Measurements from ENCODE around the gene ZFYVE28. TPM values are rescaled to one million over a fixed set of nuclear protein-coding genes. Genes with fewer than 3 reads are reported as not detected.

ZFYVE28 gene
- total RNA-seq, 1 donor, result 8.9 TPM

DNA sequence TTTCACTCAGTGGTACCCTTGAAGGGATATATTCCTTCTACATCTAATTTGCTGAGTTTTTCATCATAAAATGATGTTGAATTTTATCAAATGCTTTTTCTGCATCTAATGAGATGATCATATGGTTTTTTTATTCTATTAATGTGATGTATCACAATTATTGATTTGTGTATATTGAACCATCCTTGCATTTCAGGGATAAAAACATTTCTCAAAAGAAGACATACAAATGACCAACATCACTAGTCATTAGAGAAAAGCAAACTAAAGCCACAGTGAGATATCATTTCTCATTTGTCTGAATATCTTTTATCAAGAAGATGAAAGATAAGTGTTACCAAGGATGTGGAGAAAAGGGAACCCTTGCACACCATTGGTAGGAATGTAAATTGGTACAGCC lies 90.9 kb downstream of the ZFYVE28 start:
- H3K4me1 ChIP-seq (ENCODE audit: insufficient read depth, low read length), result no peaks in the 10 kb centered on the region
- H3K9me3 ChIP-seq (ENCODE audit: low read depth, low read length), result peaks cover 13% of the 10 kb centered on the region
- no peaks in the 10 kb centered on the region for H3K27me3 ChIP-seq (ENCODE audit: insufficient read depth, low read length)
- H3K4me3 ChIP-seq (ENCODE audit: low read length), result no peak overlapping the region

DNA sequence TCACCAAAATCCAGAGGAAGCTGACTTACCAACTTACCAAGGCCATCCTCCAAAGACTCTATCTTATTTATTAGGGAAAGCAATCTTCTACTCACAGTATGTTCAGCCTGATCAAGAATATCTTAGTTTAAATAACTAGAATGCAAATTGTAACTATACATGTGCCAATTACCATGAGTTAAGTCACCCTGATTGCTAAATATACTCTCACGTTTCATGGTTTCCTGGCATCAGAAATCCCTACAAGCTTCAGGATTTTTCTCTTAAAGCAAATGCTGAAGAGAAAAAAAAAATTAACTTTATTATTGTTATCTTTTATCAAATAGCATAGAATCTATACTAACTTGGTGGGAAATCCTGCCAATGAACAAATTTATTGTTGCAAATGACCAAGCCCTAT lies 93.6 kb downstream of the ZFYVE28 start:
- Histone ChIP-seq H3K4me3 (ENCODE audit: low read length) (no peak overlapping the region), H3K9me3 (ENCODE audit: low read depth, low read length) (peaks cover 13% of the 10 kb centered on the region), H3K4me1 (ENCODE audit: insufficient read depth, low read length) (no peaks in the 10 kb centered on the region), H3K27me3 (ENCODE audit: insufficient read depth, low read length) (no peaks in the 10 kb centered on the region)

DNA sequence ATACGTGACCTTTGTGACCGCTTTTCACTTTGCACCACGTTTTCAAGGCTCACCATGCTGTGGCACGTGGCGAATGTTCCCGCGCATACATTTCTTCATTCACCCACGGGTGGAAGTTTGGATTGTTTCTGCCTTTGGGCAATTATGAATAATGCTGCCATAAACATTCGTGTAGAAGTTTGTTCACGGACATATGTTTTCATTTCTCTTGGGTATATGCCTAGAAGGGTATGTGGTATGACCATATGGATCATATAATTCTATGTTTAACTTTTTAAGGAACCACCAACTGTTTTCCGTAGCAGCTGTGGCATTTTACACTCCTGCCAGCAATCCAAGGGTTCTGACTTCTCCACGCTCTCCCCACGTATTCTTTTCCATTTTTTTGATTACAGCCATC lies 95.6 kb downstream of the ZFYVE28 start:
- Histone ChIP-seq H3K9me3 (ENCODE audit: low read depth, low read length) (peaks cover 5% of the 10 kb centered on the region), H3K4me3 (ENCODE audit: low read length) (no peak overlapping the region), H3K27me3 (ENCODE audit: insufficient read depth, low read length) (no peaks in the 10 kb centered on the region), H3K4me1 (ENCODE audit: insufficient read depth, low read length) (no peaks in the 10 kb centered on the region)

DNA sequence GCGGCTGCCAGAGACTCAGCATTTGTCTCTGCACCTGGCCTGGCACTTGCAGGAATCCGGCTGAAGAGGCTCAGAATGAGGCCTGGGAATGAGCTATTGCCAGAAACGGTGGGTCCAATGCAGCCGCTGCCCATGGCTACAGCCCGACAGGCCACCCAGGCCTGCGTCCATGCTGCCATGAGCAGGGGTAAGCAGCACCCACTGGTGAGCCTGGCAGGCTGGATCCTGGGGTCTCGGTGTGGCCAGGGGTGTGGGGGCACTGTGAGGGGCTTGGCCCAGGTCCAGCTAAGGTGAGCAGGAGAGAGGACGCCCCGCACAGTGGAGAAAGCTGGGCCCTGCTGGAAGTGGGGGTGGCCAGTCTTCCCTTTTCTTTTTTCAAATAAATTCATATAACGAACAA lies 96.2 kb downstream of the ZFYVE28 start:
- no peak overlapping the region for H3K4me3 ChIP-seq (ENCODE audit: low read length)
- H3K9me3 ChIP-seq (ENCODE audit: low read depth, low read length), result no peaks in the 10 kb centered on the region
- no peaks in the 10 kb centered on the region for H3K4me1 ChIP-seq (ENCODE audit: insufficient read depth, low read length)

DNA sequence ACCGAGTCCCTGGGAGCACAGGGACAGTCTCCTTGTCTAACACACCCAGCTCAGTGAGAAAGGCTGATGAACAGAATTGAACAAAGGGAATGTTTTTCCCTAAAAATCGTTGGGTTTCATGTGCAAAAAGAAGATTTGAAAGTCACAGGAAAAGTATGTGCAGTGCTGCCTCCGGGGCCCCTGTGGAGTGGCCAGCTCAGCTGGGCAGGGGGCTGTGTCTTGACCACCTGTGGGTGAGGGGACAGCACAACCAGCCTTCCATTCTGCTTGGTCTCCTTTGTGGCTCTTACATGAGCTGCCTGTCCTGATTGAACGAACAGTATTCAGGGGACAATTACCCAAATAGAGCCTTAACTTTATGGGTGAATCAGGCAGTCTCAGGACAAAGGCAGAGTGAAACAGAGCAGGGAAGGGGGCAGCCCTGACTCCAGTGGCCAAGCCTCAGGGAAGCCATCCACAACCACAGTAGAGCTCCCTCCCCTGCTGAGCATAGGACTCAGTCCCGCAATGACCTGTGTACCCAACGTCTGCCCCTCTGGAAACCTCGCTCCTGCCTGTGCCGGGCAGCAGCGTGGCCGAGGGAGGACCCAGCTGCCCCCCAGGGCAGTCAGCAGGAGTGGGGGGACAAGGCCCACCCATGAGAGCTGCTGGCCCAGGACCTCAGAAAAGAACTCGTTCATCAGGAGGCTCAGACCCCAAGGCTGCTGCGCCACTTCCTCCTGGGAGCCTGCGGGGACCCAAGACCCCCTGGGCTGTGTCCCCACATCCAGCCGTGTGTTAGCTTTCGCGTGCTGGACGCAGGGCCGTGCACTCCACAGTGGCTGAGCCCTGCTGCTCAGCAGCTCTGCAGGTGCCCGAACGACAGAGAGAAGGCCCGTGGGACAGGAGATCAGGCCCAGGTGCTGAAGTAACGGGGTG lies 96.9 kb downstream of the ZFYVE28 start:
- Histone ChIP-seq H3K27me3 (ENCODE audit: insufficient read depth, low read length) (no peaks in the 10 kb centered on the region), H3K4me3 (ENCODE audit: low read length) (no peak overlapping the region), H3K9me3 (ENCODE audit: low read depth, low read length) (no peaks in the 10 kb centered on the region), H3K4me1 (ENCODE audit: insufficient read depth, low read length) (no peaks in the 10 kb centered on the region)

More for the DNA sequence above, 96.2 kb downstream of the ZFYVE28 start:
- H3K27me3 ChIP-seq (ENCODE audit: insufficient read depth, low read length), result no peaks in the 10 kb centered on the region

DNA sequence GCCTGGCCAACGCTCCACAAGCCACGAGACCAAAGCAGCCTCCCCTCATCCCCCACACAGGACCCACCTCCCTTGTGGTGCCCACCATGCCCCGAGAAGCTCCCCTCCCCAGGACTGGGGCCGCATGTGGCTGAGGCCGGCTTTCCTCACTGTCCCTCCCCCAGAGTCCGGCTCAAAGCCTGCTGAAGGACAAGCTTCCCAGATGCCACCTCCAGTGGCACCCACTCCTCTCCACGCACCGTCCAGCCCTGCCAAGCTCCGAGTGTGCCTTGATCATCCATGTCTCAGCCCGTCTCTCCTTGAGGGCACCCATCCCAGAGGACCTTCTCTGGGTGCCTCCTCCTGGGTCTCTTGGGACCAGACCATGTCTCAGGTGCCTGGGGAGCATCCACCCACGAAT lies 97.7 kb downstream of the ZFYVE28 start:
- Histone ChIP-seq H3K4me3 (ENCODE audit: low read length) (no peak overlapping the region), H3K4me1 (ENCODE audit: insufficient read depth, low read length) (no peaks in the 10 kb centered on the region), H3K9me3 (ENCODE audit: low read depth, low read length) (no peaks in the 10 kb centered on the region), H3K27me3 (ENCODE audit: insufficient read depth, low read length) (no peaks in the 10 kb centered on the region)

DNA sequence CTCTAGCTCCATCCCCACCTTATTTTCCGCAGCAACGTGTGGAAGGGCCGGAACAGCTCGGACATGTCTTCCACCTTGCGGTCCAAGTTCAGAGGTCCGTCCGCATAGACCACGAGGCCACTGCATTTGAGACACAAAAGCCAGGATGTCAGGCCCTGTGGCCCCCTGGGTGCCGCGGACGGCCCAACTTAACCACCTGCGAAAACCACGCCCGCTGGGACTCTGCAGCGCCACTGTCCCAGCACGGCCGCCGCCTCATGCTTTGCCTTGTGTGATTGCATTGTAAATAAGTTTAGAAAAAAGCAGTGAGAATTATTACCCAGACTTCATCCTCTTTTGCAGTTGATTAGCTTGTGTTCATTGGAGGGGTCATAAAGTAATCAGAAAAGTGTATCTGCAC lies 98.3 kb downstream of the ZFYVE28 start:
- no peaks in the 10 kb centered on the region for H3K9me3 ChIP-seq (ENCODE audit: low read depth, low read length)
- H3K4me3 ChIP-seq (ENCODE audit: low read length), result no peak overlapping the region
- no peaks in the 10 kb centered on the region for H3K27me3 ChIP-seq (ENCODE audit: insufficient read depth, low read length)
- H3K4me1 ChIP-seq (ENCODE audit: insufficient read depth, low read length), result no peaks in the 10 kb centered on the region

DNA sequence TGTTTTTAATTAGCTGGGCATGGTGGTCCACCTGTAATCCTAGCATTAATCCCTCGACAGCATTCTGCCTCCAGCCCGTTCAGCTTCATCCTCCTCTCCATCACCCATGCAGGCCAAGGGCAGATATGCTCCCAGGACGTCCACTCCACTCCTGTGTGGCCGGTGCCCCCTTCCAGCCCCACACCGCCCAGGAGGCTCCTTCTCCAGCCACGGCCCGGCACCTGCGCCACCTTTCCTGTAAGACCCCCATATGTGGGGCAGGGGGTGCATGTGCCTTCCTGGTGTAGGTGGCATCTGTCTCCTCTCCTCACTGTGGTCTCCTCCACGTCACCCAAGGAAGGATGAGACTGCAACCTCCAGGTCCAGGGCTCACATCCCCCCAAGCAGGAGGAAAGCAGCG lies 99.6 kb downstream of the ZFYVE28 start:
- Histone ChIP-seq H3K4me3 (ENCODE audit: low read length) (no peak overlapping the region), H3K9me3 (ENCODE audit: low read depth, low read length) (no peaks in the 10 kb centered on the region), H3K27me3 (ENCODE audit: insufficient read depth, low read length) (no peaks in the 10 kb centered on the region), H3K4me1 (ENCODE audit: insufficient read depth, low read length) (no peaks in the 10 kb centered on the region)

DNA sequence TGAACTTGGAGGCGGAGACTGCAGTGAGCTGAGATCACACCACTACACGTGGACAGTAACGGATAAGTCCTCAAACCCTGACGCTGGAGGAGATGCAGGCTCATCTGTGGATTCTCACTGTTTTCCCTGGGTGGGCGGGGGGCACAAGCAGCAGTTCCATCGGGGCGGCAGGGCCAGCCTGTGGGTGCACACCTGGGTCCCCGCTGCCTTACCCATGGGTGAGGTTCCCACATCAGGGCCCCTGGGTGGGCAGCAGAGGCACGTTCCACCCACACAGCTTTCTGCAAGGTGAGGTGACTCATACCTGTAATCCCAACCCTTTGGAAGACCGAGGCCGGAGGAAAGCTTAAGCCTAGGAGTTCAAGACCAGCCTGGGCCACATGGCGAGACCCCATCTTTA lies 100.0 kb downstream of the ZFYVE28 start:
- no peaks in the 10 kb centered on the region for H3K4me1 ChIP-seq (ENCODE audit: insufficient read depth, low read length)
- no peaks in the 10 kb centered on the region for H3K27me3 ChIP-seq (ENCODE audit: insufficient read depth, low read length)
- H3K9me3 ChIP-seq (ENCODE audit: low read depth, low read length), result no peaks in the 10 kb centered on the region
- no peak overlapping the region for H3K4me3 ChIP-seq (ENCODE audit: low read length)

DNA sequence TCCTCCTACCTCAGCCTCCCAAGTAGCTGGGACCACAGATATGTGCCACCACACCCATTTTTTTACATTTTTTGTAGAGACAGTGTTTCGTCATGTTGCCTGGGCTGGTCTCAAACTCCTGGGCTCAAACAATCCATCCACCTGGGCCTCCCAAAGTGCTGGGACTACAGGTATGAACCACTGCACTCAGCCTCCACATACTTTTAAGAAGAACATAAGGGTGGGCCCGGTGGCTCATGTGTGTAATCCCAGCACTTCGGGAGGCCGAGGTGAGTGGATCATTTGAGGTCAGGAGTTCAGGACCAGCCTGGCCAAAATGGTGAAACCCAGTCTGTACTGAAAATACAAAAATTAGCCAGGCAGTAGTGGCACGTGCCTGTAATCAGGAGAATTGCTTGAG lies 105.1 kb downstream of the ZFYVE28 start:
- Histone ChIP-seq H3K4me1 (ENCODE audit: insufficient read depth, low read length) (no peaks in the 10 kb centered on the region), H3K4me3 (ENCODE audit: low read length) (no peak overlapping the region), H3K27me3 (ENCODE audit: insufficient read depth, low read length) (no peaks in the 10 kb centered on the region), H3K9me3 (ENCODE audit: low read depth, low read length) (no peaks in the 10 kb centered on the region)

DNA sequence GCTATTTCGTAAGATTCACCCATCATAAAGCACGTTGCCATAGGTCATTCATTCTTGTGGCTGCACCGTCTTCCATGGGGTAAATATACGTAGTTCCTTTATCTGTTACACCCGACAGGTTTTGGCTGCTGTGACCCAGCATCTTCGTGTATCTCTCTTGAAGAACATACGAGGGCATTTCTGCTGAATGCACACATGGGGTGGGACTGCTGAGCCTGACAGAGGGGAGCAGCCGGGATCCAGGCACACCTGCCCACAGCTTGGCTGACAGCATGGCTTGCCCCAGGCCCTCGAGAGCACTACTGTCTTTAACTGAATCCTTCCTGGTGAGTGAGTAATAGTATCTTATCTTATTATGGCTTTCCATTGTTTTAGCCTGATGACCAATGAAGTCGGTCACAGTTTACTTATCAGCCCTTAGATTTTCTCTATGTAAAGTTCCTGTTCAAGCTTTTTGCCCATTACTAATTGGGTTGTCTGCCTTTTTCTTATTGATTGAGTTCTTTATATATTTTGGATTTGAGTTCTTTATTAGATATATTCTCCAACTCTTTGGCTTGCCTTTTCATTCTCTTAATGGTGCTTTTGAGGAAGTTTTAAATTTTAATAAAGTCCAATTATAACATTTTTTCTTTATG lies 111.6 kb downstream of the ZFYVE28 start:
- Histone ChIP-seq H3K4me3 (ENCODE audit: low read length) (no peak overlapping the region), H3K4me1 (ENCODE audit: insufficient read depth, low read length) (no peaks in the 10 kb centered on the region), H3K27me3 (ENCODE audit: insufficient read depth, low read length) (no peaks in the 10 kb centered on the region), H3K9me3 (ENCODE audit: low read depth, low read length) (no peaks in the 10 kb centered on the region)

DNA sequence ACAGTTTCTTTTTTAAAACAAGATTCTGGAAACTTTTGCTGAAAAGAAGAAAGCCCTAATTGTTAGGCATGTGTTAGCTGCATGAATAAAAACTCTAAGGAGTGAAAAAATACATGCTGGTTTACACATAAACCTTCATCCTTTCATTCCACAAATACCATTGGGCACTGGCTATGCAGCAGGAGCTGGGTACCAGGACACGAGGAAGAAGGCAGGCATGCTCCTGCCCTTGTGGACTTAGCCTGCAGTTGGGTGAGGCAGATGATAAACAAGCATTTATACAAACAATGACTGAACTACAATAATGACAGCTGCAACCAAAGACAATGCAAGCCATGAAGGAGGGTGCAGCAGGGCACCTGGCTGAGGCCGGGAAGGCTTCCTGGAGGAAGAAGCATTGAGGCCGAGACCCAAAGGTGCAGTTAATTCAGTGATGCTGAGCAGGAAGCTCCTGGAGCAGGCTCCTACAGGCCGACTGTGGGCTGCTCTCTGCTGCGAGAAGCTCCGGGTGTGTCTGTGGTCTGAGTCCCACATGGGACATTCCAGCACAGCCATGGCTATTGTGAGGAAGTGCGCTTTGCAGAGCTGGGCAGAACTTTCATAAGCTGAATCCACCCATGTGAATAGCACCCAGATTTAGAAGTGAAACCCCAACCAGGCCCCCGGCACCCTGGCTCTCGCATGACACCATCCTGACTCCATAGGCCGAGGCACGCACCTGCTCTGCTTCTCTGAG lies 112.5 kb downstream of the ZFYVE28 start:
- Histone ChIP-seq H3K4me1 (ENCODE audit: insufficient read depth, low read length) (no peaks in the 10 kb centered on the region), H3K4me3 (ENCODE audit: low read length) (no peak overlapping the region), H3K27me3 (ENCODE audit: insufficient read depth, low read length) (no peaks in the 10 kb centered on the region), H3K9me3 (ENCODE audit: low read depth, low read length) (no peaks in the 10 kb centered on the region)

DNA sequence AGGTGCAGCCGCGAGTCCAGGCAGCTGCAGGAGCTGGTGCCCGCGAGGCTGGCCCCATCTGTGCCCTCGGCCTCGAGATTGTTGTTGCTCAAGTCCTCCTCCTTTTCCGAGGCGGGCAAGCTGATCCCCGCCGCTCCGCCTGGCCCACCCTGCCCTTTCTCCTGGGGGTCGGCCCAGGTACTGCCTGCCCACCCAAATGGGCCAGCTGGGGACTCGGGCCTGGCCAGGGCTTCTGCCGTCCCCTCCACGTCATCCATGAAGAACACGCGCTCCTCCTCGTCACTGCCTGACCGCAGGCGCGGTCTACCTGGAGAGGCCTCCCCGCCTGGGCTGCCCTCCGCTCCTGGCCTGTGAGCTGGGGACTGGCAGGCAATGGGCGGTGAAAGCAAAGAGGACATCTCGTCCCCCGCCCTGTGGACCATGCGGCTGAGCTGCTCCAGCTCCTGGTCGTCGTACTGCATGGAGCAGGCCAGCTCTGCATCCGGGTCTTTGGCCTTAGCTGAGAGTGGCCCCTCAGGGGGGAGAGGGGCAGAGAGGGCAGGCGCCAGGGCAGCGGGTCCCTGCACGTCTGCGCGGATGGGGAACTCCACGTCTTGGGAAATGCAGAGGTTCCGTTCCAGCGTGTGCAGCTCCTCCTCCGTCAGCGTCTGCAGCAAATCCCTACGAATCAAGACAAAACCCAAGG lies 113.4 kb downstream of the ZFYVE28 start:
- H3K4me3 ChIP-seq (ENCODE audit: low read length), result no peak overlapping the region
- H3K27me3 ChIP-seq (ENCODE audit: insufficient read depth, low read length), result no peaks in the 10 kb centered on the region
- no peaks in the 10 kb centered on the region for H3K4me1 ChIP-seq (ENCODE audit: insufficient read depth, low read length)
- H3K9me3 ChIP-seq (ENCODE audit: low read depth, low read length), result no peaks in the 10 kb centered on the region

DNA sequence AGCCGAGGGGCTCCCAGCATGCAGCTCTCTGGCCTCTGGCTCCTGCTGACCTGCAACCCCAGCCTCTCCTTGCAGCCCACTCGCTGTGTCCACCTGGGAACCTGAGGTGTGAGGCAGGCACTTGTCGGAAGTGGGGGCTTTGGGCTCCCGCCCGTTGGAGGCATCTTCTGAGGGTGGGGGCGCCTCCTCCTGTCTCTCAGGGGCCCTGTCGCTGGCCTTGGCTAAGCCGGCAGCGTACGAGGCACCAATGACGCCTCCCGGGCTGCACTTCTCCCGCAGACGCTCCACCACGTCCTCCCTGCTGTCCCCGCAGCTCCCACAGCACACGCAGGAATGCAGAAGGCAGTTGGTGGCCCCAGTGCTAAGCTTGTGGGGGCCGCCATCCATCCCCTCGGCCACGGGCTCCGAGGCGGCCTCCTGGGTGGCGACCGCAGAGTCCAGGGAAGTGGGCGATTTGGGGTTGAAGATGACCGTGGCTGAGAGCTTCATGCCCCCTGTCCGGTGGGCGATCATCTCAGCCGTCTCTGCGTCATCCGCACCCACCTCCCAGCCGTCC lies 114.0 kb downstream of the ZFYVE28 start:
- H3K4me3 ChIP-seq (ENCODE audit: low read length), result no peak overlapping the region
- H3K9me3 ChIP-seq (ENCODE audit: low read depth, low read length), result no peaks in the 10 kb centered on the region
- no peaks in the 10 kb centered on the region for H3K4me1 ChIP-seq (ENCODE audit: insufficient read depth, low read length)
- no peaks in the 10 kb centered on the region for H3K27me3 ChIP-seq (ENCODE audit: insufficient read depth, low read length)

All from mononuclear cell (primary cell).